M059J (cell line): ENCODE results near the gene PPP1R12A. TPM values are rescaled to one million over a fixed set of nuclear protein-coding genes. Genes with fewer than 3 reads are reported as not detected.
"Not testable (repeated sequence)": the region's sequence is repeated elsewhere in the genome, so short reads cannot be mapped to it uniquely, and the experiment has no call there.

Experiments
- DNase-seq: peaks from one replicate; pipeline ENCODE4 v3.0.0-alpha.2; 2012; ENCODE audit warnings: low read depth
- total RNA-seq: library from RNA; depleted of rRNA; stranded (reverse); fragments of >200 nt; shearing (Covaris generic); gene quantifications from 2 replicates; pipeline ENCODE4 v1.2.3, GENCODE V29; 2014

PPP1R12A gene
- total RNA-seq, 1 experiment from 2014 or later, result 68.5 TPM

DNA sequence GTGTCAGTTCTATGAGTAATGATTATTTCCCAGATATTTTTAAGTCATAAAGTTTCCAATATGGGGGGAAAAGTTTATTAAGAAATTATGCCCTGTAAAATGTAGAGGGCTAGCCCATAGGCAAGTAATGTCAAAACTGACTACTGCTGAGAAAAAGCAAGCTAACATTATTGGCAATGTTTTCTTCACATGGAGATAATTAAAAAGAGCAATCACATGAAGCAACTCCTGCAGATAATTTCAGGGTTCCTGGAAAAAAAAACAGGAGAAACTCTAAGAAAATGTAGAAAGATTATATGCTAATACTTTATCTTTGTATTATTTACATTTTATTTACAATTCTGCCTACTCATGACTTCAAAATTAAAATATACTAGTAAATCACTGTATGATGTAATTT lies 39.8 kb downstream of the PPP1R12A start:
- DNase-seq, result no peak

DNA sequence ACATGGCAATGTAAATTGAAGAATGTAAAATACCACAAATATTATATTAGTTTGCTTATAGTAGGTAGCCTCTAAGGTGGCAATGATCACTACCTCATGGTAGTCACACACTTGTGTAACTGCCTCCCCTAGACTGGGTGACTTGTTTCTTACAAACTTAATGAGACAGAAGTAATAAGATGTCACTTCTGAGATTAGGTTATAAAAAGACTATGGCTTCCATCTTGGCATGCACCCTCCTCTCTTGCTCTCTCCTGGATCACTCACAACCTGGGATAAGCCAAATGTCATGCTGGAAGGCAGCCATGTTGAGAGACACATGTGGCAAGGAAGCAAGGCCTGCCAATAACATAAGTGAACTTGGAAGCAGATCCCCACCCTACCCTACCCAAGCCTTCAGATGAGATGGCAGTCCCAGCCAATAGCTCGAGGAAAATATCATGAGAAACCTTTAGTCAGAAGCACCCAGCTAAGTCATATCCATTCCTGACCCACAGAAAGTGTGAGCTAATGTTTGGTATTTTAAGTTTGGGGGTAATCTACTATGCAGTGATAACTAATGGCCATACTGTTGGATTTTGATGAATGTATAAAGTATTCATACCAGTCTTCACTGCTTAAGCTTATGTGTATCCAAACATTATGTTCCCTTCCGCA lies 43.3 kb downstream of the PPP1R12A start:
- peak; percentile 16 for DNase-seq

DNA sequence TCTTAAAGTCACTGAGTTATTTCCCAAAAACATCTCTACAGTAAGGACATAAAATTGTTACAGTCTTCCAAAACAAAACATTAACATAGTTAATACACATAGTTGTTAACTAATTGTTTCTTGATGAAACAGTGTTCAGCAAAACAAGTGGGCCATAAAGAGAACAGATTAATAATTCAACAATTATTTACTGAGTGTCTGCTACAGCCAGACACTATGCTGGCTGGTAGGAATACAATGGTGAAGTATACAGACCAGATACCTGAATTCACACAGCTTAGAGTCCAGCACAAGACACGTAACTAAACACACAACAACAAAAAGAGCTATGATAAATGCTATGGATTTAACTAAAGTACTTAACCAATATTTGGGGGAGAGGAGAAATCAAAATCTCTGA lies 47.0 kb downstream of the PPP1R12A start:
- DNase-seq, result no peak

DNA sequence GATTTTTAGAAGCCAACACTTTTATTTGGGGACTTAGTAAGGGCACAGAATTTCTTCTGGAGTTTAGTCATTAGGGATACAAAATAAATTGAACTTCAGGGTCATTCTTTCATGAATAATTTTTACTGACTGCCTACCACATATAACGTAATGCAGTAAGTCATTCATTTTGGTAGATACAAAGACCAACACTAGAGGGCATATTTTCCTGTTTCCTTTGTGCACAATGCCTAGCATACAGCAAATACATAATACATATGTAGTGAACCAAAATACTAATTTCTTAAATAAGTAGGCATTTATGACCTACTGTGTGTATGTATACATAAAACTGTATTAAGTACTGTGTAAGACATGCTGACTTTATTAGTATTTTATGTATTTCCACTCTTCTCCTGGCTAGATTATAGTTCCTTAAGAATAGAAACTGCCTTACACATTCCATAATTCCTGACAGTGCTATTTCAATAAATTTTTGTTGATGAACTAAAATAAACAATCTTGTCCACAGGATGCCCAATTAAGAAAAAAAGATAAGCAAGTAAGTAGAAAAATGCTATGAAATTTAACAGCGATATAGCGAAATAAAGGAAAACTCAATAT lies 47.9 kb downstream of the PPP1R12A start:
- DNase-seq, result peak; percentile 56

DNA sequence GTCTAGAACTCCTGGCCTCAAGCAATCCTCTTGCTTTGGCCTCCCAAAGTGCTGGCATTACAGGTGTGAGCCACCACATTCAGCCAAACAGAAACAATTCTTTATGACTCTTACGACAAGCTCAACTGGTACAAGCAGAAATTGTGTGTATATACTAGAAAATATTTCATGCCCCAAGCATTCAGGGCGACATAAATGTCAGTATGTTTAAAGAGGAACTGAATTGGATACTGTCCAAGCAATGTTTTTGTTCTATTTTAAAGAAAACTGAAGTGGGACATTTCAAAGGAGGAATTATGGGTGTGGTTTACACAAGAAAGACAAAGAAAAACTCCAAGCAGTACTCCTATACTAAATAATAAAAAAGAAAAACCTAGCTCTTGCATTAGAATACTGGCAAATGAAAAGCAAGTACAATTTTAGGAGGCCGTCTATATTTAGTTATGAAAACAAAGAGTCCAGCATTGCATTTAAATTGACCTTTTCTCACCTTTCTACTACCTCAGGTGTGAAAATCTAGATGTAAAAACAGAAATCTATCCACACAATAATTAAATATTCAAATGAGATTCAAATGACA lies 48.9 kb downstream of the PPP1R12A start:
- no peak for DNase-seq

DNA sequence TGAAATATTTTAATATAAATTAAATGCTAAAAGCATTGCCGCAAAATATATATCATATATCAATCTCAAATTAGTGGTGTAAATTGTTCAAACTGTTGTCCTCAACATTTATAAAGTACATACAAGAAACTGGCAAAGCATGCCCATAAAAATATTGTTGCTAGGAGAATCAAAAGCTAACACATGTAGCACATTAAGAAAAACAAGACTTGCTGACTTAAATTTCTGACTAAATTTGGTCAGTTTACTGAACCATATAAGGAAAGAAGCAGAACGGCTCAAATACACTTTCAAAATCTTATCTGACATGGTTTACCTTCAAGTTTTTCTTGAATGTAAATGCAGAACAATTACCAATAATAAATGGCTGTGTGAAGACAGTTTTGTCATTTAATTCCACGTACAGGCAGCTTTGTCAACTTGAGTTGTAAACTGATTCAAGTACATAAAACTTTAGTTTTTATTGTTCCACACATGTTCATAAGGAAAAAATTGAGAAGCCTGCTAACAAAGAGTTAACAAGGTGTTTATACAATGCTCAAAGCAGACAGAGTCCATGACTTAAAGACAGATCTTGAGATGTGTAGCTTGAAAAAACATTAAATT lies 50.4 kb downstream of the PPP1R12A start:
- DNase-seq, result no peak

DNA sequence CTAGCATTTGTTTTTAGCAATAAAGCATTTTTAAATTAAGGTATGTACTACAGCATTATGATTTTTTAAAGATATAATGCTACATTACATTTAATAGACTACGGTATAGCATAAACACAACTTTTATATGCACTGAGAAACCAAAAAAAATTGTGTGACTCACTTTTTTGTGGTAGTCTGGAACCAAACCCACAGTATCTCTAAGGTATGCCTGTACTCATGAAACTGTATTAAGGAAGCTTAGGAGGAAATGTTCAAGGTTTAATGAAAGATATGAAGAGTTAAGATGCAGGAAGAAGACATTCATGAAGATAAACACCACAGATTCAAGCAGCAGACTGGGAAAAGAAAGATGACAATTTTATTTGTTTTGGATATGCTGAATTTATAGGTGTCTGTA lies 51.7 kb downstream of the PPP1R12A start:
- peak; percentile 74 for DNase-seq

DNA sequence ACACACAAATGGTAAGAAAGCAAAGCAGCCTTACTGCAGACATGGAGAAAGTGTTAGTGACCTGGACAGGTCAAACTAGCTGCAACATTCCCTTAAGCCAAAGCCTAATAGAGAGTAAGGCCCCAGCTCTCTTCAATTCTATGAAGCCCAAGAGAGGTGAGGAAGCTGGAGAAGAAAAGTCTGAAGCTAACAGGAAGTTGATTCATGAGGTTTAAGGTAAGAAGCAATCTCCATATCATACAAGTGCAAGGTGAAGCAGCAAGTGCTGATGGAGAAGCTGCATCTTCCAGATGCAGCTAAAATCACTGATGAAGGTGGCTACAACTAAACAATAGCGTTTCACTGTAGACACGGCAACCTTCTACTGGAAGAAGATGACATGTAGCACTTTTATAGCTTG lies 53.5 kb downstream of the PPP1R12A start:
- no peak for DNase-seq

DNA sequence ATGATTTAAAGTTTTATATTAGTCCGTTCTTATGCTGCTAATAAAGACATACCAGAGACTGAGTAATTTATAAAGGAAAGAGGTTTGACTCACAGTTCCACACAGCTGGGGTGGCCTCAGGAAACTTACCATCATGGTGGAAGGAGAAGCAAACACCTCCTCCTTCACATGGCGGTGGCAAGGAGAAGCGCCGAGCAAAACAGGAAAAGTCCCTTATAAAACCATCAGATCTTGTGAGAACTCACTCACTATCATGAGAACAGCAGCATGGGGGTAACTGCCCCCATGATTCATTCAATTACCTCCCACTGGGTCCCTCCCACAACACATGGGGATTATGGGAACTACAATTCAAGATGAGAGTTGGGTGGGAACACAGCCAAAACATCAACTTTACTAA lies 56.4 kb downstream of the PPP1R12A start:
- not testable (repeated sequence) for DNase-seq

DNA sequence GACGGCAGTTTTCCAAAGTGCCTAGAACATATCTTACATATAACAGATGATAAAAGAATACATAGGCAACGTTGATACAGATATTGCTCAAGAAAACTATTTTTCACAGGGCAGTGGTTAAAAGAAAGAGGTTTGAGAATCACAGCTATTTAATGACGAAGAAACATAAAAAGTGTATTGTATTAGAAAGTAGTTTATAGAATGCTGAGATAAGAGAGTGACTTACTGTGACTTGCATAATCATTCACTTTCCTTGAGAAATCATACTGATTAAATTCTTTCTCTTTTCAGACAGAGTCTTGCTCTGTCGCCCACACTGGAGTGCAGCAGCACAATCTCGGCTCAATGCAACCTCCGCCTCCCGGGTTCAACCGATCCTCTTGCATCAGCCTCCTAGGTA lies 57.7 kb downstream of the PPP1R12A start:
- DNase-seq, result no peak

DNA sequence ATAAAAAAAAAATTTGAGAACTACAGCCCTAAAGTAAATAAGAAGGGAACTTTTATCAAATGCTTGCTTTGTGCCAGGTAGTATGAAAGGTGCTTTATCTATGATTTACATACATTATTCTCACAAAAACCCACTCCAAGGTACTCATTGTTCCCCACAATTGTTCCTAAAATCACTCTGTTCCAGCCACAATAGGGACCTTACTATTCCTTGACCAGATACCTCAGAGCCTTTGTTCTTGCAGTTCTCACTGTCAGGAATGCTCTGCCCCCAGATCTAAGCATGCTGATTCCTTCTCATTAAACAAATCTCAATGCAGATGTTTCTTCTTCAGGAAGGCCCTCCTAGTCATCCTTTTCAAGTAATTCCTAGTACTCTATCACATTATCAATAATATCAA lies 60.2 kb downstream of the PPP1R12A start:
- no peak for DNase-seq

DNA sequence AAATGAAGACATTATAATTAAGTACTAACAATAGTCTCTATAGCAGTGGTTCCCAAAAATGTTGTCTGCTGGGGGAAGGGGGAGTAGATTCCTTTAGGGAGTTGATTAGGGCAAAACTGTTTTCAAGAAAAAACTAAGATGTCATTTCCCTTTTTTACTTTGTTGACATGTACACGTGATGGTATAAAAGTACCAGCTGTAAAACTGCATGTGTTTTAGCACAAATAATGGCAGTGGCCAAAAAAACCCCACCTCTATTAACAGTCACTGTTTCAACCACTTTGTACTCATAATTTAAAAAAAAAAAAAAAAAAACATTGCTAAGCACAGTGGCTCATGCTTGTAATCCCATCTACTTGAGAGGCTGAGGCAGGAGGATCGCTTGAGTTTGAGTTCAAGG lies 61.7 kb downstream of the PPP1R12A start:
- no peak for DNase-seq

DNA sequence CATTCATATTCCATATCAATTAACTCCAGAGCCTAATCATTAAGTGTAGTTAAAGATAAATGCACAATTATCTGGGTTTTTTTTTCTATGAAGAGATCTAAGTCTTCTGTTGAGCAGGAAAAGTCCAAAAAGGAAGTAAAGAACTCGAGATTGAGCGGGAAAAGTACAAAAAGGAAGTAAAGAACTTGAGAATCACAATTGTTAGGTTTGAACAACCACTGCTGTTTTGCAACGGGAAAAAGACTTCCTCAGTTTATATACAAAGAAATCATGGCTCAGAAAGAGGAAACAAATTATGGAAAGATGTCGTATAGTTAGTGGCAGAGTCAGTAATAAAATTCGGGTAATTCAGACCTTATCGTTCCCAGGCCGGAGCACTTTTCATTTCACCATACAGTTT lies 63.3 kb downstream of the PPP1R12A start:
- DNase-seq, result no peak

DNA sequence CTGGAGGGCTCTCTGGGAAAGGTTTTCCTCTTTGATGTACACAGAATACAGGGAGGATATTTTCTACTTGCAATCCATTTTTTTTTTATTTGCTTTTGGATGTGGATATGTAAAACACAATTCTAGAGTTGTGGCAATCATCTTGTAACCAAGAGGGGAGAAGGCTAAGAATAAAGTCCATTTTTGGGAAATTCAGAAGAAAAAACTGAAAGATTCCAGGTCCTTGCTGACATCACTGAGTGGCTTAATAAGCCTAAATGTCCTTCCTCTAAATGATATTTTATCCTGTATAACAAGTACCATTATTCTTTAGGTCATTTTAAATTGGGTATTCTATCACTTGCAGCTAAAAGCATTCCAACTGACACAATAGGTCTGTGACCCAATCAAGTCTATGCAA lies 64.0 kb downstream of the PPP1R12A start:
- no peak for DNase-seq

DNA sequence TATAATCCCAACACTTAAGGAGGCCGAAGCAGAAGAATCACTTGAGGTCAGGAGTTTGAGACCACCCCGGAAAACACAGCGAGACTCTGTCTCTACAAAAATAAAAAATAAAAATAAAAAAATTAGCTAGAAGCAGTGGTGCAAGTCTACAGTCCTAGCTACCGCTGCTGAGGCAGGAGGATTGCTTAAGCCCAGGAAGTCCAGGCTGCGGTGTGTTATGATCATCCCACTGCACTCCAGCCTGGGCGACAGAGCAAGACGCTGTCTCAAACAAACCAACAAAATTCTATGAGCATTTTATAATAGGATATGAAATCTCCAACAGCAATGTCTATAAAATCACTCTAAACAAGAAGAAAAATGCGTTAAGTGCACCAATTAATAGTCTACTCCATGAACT lies 75.3 kb downstream of the PPP1R12A start:
- DNase-seq, result no peak

DNA sequence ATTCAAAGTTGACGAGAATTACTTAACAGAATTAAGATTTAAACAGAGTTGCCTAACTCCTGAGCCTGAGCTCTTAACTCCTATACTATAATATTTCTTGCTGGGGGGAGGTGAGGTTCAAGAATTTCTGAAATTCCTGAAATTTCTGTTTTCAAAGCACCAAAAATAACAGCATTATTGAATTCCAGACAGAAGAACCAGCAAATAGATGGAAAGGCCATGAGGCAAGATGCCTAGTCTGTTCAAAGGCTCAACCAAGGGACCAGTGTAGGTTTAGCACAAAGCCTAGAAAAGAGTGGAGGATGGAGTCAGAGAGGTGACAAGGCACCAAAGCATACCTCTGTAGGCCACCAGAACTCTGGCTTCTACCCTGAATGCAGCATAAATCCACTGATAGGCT lies 76.4 kb downstream of the PPP1R12A start:
- DNase-seq, result no peak

DNA sequence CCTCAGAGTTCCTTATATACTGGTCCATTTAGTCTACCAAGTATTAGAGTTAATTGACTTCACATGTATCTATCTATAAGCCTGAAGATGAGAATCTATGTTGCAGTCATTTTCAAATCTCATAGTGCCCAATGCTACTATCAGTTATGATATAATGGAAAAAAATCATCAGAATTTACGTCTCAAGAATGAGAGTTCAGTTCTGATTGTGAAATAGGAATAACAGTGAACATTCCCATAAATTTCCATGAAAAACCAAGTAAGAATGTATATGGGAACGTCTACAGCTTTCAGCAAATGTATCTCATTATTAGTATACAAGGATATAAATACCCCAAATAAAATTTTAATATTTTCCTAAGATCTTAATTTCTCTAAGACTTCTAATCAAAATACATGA lies 77.2 kb downstream of the PPP1R12A start:
- no peak for DNase-seq

DNA sequence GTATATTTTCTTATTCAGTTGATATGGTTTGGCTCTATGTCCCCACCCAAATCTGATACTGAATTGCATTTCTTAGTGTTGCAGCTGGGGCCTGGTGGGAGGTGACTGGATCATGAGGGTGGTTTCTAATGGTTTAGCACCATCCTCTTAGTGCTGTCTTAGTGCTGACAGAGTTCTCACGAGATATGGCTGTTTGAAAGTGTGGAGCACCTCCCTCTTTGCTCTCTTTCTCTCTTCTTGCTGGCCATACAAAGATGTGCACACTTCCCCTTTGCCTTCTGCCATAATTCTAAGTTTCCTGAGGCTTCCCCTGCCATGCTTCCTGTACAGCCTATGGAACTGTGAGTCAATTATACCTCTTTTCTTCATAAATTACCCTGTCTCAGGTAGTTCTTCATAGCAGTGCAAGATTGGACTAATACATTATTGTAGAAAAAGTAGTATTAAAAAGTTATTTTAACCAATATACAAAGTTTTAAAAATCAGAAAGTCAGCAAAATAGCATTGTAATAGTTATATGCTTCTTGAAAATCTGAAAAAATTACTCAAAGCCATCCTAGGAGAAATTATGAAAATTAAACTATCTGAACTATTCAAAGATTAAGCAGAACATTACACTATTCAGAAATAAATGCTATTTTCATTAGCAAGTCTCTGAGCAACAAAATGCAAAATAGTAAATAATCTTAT lies 84.1 kb downstream of the PPP1R12A start:
- DNase-seq, result no peak

DNA sequence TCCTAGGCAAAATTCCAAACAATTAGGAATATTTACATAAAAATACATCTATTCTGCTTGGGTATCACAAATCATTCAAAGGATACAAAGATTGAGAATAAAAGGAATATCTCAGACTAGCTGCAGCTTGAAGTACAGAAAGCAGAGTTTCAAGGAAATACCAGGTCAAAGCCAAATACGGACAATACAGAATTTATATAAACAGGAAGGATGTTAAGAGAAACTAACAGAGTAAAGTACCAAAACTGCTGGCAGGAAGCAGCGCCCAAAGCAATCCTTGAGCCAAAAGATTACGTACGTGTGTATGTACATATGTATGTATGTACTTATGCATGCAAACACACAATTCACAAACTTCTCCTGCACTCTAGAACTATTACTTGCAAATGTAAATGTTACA lies 86.6 kb downstream of the PPP1R12A start:
- DNase-seq, result peak; percentile 7

DNA sequence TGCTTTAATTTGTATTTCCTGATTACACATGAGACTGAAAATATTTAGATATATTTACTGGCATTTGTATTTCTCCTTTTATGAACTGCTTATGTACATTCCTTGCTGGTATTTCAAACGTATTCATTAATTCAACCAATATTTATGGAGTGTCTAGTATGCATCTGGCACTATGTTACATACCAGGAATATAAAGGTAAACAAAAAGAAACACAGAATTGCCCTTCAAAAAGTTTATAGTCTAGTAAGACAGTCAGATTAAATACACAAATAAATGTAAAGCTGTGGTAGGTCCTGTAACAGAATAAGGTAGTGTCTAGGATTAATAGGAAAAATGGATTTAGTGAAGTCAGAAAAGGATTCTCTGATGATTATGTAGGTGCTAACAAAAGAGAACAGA lies 87.5 kb downstream of the PPP1R12A start:
- DNase-seq, result no peak

DNA sequence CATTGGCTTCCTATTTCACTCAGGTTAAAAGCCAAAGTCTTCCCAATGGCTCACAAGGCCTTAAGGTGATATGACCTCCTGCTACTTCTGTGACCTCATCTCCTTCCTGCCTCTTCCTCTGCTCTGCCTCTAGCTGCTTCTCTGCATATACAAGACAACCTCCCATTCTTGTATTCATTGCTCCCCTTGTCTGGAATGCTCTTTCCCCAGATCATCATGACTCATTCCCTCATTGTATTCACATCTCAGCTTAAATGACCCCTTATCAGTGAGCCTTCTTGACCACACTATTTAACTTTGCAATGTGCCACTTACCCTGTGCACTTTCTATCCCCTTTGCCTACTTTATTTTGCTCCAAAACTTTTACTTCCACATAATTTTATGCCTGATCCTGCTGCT lies 90.2 kb downstream of the PPP1R12A start:
- peak; percentile 93 for DNase-seq

DNA sequence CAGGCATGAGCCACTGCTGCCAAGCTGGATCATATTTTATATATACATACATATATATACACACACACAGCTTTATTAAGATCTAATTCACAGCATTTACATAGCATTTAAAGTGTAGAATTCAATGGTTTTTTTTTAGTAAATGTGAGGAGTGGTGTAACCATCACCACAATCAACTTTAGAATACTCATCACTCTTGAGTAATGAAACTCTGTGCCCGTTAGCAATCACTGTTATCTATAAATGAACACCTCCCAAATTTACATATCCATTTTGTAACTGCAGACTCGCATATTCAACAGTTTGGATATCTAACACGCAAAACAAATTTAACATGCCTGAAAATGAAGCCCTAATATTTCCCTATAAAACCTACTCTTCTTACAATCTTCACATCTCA lies 90.9 kb downstream of the PPP1R12A start:
- DNase-seq, result no peak

DNA sequence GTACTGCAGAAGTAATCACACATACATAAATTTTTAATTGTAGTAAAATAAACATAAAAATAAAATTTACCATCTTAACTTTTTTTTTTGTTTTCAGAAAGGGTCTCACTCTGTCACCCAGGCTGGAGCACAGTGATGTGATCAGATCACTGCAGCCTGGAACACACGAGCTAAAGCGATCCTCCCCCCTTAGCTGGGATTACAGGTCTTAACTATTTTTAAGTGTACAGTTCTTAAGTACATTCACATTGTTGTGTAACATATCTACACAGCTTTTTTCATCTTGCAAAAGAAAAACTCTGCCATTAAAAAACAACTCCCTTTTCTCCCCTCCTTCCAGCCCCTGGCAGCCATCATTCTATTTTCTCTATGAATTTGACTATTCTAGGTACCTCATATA lies 92.3 kb downstream of the PPP1R12A start:
- DNase-seq, result no peak
